ENCODE data around the gene RDH13.
"Not testable (repeated sequence)": the region's sequence is repeated elsewhere in the genome, so short reads cannot be mapped to it uniquely, and the experiment has no call there.

GRCh38 chr19:55006795-55007194 is 56.2 kb downstream of the RDH13 start:
- TF ChIP-seq, protein P1, sequence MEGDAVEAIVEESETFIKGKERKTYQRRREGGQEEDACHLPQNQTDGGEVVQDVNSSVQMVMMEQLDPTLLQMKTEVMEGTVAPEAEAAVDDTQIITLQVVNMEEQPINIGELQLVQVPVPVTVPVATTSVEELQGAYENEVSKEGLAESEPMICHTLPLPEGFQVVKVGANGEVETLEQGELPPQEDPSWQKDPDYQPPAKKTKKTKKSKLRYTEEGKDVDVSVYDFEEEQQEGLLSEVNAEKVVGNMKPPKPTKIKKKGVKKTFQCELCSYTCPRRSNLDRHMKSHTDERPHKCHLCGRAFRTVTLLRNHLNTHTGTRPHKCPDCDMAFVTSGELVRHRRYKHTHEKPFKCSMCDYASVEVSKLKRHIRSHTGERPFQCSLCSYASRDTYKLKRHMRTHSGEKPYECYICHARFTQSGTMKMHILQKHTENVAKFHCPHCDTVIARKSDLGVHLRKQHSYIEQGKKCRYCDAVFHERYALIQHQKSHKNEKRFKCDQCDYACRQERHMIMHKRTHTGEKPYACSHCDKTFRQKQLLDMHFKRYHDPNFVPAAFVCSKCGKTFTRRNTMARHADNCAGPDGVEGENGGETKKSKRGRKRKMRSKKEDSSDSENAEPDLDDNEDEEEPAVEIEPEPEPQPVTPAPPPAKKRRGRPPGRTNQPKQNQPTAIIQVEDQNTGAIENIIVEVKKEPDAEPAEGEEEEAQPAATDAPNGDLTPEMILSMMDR (IDR thresholded peaks at IDR 0.05; ENCODE audit: control extremely low read depth in 1 of 3, insufficient read depth in 1 of 3, low read depth in 1 of 3, low read length in 3 of 3): not testable (repeated sequence)
- TF ChIP-seq RAD21 (IDR thresholded peaks at IDR 0.05 in 1 of 2, conservative IDR thresholded peaks at IDR 0.05 in 1 of 2; ENCODE audit: low read depth in 2 of 2, low read length in 2 of 2); POLR2A (IDR thresholded peaks at IDR 0.05; ENCODE audit: control extremely low read depth in 1 of 2, low read depth in 2 of 2, low read length in 2 of 2); MAFK (IDR thresholded peaks at IDR 0.05; ENCODE audit: low read depth, low read length); SIN3A (conservative IDR thresholded peaks at IDR 0.05 in 1 of 2, IDR thresholded peaks at IDR 0.05 in 1 of 2; ENCODE audit: low read depth in 1 of 2, low read length in 2 of 2); ATF2 (IDR thresholded peaks at IDR 0.05; ENCODE audit: low read length); RFX5 (IDR thresholded peaks at IDR 0.05; ENCODE audit: borderline replicate concordance, low read depth, low read length): not testable (repeated sequence)
